Stimulated activated CD8-positive, alpha-beta memory T cell treated with anti-CD3 and anti-CD28 coated beads, Interleukin-4, amount 100 ng/mL, for 24 hours (primary cell): Measurements from ENCODE around the gene MEDAG.

Experiments used
- DNase-seq: peaks from one replicate; pipeline ENCODE4 v3.0.0-alpha.2; 2020; ENCODE audit warnings: low read depth

The MEDAG gene

DNA sequence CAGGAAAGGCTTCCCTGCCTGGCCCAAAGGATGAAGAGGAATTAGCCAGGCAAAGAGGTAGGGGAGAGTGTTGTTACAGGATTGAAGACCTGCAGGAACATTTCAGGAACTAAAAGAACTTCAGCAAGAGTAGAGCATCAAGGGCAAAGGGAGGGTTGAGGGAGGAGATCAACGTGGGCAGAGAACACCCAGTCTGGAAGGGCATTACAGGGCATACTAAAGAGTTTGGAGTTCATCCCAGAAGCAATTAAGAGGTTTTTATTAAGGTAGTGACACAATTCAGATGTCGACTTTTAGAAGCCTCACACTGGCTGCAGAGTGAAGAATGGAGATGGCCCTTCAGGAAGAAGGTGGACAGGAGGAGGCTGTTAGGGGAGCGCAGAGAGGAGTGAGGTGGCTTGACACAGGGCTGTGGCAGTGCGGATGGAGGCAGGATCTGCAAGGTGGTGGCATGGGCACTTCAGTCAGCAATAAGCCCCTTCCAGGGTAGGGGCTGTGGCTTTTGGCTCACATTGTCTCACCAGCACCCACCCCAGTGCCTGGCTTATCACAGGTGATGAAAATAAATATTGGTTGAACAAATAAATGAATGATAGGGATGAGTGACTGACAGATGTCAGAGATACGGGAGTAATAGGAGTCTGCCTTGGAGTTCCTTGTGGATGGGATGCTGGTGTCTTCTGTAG, 51.3 kb downstream of the MEDAG start:
- no peak for DNase-seq

GRCh38 chr13:30959678-30960077, 53.6 kb downstream of the MEDAG start:
- no peak for DNase-seq

DNA sequence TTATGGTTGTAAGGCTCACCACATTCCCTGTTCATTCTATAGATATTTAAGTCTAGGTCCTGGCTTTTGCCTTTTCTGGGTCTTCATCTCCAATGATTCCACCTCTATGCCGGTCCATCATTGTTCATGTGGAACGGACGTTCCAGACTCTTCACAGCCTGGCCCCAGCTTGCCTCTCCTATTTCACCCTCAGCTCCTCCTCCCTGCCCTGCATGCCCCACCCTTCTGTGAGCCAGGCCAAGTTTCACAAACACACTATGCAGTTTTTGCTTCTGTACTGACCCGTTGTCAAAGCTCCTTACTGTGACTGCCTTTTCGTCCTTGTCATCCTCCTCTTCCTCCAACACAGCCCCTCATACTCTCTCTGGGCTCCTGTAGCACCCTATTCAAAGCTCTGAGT, 57.7 kb downstream of the MEDAG start:
- DNase-seq = no peak

GRCh38 chr13:30965380-30965779, 59.3 kb downstream of the MEDAG start:
- no peak for DNase-seq

DNA sequence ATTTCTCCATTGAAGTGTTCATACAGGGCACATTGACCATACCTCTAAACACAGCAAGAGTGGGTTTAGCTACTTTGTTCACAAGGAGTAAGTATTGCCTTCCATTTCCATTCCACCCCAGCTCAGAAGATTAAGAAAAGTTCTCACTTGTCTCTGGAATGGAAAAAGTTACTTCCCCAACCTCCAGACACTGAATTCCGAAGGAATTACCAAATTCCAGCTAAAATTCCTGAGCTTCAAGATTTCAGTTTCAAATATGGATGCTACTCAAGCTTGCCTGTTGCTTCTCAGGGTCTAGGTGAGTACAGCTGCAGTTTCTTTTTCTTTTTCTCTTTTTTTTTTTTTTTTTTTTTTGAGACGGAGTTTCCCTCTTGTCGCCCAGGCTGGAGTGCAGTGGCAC, 60.0 kb downstream of the MEDAG start:
- DNase-seq = no peak

DNA sequence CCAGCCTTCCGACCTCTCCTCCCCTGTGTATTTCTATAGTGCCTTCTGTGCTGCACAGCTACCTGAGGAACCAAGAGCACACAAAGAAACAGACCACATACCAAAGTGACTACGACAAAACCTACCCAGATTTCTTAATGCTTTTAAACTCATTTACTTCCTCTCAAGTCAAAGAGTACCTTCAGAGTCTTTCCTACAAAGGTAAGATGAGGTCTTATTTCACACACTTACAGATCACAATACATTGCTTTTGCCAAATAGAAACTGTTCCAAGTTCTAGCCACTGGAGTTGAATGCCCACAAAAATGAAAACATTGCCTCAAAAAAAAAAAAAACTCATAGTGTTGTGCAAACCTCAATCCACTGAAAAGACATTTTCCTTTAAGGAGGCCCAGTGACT, 62.8 kb downstream of the MEDAG start:
- no peak for DNase-seq

DNA sequence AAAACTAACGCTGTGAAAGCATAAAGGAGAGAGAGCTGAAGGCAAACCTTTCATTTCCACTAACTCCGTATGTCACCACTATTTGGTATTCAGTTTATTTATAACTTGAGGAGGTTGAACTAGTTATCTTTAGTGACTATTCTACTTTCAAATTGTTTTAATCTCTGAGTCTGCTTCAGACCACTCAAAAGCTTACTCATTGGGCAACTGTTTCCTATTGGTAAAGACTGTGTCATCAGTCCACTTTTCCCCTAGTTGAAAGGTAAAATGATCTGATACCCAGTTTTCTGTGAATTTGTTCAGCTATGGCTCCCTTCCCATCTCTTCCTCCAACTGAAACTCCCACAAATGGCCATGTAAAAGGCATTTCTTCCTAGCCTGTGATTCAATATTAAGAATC, 65.5 kb downstream of the MEDAG start:
- DNase-seq = no peak

DNA sequence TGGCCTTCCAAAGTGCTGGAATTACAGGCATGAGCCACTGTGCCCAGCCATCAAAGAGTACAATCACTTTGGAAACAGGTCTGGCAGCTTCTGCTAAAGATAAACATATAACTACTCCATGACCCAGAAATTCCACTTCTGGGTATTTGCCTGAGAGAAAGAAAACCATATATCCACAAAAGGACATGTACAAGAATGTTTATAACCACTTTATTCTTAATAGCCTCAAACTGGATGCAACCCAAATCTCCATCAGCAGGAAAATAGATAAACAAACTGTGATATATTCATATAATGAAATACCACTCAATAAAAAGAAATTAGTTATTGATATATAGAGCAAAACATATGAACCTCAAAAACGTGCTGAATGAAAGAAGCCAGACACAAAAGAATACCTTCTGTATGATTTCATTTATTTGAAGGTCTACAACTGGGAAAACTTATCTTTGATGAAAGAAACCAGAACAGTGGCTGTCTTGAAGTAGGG, 66.9 kb downstream of the MEDAG start:
- no peak for DNase-seq

DNA sequence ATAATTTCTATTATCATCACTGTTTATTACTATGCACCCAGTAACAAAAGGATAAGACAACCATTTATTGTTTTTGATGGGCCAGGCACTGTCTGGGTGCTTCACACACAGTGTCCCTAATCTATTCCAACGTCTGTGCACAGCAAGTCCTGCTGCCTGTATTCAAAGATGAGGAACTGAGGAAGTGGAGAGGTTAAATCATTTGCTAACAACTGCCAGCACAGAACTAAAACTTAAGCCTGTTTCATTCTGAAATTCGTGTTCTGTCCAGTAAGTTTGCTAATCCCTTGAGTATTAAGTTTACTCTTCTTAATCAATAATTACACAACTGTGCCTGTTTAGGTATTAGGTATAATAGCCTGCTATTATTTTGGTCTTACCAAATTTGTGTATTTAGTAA, 68.3 kb downstream of the MEDAG start:
- DNase-seq = no peak
